Endometrial microvascular endothelial cells (primary cell): ENCODE measurements around the gene NAALADL2. TPM values are rescaled to one million over a fixed set of nuclear protein-coding genes. Genes with fewer than 3 reads are reported as not detected.
"Not testable (repeated sequence)": the region's sequence is repeated elsewhere in the genome, so short reads cannot be mapped to it uniquely, and the experiment has no call there.

ENCODE experiments used
- in situ Hi-C: cut with HindIII; loops from 2 replicates; pipeline ENCODE4 v1.10.0; 2017; ENCODE audit warnings: low sequenced_read_pairs, low pct_unique_long_range_greater_than_20kb; ENCODE audit errors: inconsistent ontology term
- total RNA-seq: library from RNA; depleted of rRNA; stranded (reverse); fragments of >200 nt; gene quantifications from one replicate; pipeline ENCODE4 v1.2.3, GENCODE V29; 2015; ENCODE audit errors: inconsistent ontology term

NAALADL2 gene
- total RNA-seq, 1 donor from 2014 or later: not detected

DNA sequence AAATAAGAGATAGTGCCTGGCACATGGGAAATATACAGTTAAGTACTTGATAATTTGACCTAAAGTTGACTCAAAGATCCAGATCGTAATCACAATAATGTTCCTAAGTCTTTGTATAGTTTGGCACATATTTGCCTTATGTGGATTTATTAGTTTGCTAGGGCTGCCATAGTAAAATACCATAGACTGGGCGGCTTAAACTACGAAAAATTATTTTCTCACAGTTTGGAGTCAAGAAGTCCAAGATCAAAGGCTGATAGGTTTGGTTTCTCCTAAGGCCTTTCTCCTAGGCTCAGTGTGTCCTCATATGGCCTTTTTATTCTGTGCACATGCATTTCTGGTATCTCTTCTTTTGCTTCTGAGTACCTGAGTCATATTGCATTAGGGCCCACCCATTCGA lies 453.7 kb downstream of the NAALADL2 start:
- in situ Hi-C loops: no loop called here

DNA sequence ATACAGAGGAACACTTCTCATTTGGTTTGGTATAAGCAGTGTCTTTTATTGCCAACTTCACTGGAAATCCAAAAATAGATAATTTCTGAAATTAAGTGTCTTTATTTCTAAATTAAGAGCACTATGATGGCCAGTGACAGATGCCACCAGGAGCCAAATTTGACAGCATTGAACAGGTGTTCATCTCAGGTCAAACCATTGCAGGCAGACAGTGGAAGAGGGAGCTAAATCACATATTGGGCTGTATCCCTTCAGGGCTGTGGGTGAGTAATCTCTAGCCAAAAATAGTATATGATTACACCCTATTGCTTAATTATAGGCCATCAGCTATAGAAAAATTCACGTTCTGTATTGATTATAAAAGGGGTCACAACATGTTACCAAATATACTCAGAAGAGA lies 457.7 kb downstream of the NAALADL2 start:
- in situ Hi-C loops: no loop called here

DNA sequence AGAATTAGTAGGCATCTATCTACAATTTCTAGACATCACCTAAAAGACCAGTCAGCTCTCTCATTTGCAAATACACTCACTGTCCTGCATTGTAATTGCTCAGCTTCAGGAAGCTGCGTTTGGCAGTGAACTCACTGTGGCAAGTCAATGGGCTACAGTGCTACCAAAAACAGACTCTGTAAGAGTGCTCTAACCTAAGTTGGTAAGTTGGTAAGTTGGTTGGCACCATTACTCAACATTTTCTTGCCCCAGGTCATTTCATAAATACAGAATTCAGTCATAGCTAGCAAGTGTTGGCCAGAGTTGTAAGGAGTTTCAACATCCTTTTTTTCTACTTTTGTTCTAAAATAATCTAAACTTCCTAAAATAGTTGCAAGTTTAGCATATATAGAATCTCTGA lies 466.3 kb downstream of the NAALADL2 start:
- in situ Hi-C loops: no loop called here

DNA sequence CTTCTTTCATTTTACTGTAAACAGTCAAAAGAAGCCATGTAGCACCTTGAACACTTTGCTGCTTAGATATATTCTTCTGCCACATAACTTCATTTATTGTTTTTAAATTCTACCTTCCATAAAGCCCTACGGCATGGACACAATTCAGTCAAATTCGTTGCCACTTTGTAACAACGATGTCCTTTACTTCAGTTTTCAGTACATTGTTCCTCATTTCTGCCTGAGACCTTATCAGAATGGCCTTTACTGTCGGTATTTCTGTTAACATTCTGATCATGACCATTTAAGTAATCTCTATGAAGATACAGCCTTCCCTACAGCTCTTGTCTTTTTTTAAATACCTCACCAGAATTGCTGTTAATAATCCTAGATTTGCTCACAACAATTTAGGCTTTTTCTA lies 466.9 kb downstream of the NAALADL2 start:
- in situ Hi-C loops: no loop called here

DNA sequence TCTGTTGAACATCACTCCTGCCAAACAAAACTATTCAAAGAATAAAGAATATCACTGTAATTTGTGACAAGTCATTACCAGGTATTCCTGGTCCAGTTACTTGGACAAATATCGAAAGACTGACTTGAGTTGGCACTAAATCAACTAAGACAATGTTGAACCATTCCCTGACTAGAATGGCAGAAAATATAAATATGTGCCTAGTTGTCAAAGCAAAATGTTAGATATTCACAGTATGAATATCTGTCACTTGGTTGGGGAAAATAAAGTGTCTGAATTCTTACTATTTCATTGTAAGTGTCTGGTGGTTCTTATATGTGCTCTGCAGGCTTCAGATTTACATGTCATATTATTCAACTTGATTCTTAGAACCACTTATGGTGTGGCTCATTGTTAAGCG lies 470.2 kb downstream of the NAALADL2 start:
- in situ Hi-C loops: no loop called here

DNA sequence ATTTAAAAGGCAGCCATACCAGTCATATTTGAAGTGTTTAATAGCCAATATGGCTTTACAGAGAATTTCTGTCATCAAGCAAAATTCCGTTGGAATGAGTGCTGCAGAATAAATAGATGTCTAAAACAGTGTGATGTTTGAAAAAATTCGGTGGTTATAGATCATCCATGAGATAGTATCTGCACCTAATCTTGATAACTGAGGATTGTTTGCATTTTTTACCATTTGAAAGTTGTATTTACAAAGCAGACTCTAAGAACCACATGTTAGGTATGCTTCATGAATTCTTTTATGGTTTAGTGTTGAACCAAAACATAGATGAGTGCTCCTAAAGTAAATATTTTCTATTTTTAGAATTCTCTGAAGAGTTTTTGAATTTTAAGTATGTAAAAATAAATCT lies 476.1 kb downstream of the NAALADL2 start:
- in situ Hi-C loops: no loop called here

DNA sequence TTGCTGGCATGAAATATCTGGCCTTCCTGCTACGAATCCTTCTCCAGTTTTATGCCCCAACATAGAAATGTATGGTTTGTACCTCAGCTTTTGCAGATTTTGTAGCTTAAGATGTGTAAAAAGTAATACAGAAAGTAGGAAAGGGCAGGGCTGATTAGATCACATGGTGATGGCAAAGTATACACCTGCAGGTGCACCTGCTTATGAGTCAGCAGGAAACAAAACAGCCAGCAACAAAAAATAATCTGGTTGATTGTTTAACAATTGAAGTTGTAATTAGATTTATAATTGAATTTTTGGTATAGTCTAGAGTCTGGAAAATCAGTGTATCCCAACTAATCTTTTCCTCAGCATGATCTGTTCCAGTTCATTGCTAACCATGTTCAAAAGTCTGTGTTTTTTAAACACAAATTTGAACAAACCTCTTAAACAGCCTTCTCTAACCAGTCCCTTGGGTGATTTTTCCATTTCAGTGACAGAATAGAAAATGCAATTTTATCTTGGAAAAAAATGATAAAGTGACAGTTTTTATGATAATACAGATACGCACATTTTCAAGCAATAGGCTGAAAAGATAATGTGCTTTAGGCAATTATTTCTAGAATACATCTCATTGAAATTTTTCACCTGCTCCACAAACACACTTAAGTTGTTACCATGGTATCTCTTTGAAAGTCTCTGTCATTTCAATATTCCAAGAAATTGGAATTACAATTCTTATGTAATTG lies 477.4 kb downstream of the NAALADL2 start:
- in situ Hi-C loops: no loop called here

DNA sequence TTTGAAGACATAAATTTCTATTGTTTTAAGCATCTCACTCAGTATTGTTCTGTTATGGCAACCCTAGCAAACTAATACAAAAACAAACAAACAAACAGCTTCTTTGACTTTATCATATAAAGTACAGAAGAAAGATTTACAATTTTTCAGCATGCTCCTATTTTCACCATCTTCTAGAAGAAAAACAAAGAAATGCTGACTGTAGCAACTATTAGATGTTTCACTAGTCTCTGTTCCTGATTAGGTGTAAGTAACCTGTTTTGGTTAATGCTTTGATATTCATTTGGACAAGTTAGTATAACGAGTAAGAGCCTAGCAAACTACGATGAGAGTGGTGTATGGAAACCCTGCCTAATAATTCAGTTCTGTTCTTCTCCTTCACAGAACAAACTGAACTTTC lies 478.5 kb downstream of the NAALADL2 start:
- in situ Hi-C loops: no loop called here

DNA sequence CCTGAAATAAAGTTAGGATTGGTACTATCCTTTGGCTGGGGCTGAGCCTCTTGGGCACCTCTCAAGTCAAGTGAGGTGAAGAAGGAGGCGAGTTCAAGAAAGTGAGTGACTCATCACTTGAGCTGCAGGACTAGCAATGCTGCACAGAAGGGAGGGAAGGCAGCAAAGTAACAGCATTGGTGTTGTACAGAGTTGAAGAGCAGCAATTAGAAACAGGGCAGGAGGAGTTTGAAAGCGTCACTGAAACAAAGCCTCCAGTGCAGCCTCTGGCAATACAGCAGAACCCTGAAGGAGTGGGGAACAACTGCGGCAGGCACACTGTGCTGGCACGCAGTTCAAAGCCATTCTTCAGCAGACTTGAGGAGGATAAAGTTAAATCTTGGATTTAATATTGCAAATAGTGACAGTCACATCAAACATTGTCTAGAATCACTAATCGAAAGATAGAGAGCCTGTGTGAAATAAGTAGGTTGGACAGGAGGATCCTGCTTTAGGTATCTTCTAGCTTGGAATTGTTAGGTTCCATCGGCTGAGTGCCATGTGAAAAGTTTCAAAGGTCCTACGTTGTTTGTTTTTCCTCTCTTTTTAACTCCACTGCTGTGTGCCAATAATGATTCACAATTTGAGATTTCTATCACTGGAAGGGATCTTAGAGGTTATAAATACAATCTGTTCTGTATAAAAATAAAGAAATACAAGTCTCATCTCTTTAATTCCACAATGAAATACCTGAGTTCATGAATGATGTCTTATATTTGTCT lies 479.8 kb downstream of the NAALADL2 start:
- in situ Hi-C loops: no loop called here

DNA sequence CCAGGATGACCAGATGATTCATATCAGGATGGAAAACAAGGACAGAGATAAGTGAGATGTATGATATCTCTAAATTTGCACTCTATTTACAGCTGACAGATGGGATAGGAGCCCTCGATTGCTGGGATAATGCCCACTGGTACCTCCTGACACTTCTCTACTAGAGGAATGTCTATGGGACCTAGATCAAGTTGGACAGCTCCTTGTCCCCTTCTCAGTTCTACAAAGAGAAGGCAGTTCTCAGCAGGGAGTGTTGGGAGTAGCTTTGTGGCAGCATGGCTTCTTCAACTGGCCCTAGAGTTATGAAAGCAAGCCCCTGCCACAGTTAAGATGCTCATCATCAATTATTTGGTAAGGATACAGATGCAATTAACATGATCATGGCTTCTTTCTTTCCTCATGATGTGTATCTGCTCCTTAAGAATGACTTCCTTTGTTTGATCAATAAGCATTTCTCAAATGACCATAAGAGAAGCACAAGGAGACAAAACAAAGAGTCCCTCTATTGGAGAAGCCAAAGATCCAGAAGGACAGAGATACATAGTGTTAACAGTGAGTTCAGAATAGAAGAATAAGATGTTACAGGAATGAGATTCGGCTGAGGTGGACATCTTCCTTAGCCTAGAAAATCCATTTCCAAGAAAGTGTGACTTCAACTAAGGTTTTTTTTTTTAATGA lies 481.3 kb downstream of the NAALADL2 start:
- in situ Hi-C loops: no loop called here

DNA sequence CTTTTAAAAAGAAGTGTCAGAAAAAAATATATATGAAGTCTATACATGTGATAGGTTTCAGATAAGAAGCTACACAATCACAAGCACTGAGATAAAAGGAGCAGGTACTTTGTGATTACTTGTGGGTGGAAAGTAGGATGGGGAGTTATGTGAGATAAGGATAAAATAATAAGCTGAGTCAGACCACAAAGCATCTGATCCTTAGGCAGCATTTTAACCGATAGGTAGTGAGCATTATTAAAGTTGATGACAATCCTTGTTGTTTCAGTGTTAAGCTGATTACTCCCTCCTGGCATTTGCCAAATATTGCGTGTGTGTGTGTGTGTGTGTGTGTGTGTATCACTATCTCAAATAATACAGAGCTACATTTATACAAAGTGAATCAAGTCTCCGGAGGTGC lies 483.1 kb downstream of the NAALADL2 start:
- in situ Hi-C loops: no loop called here

DNA sequence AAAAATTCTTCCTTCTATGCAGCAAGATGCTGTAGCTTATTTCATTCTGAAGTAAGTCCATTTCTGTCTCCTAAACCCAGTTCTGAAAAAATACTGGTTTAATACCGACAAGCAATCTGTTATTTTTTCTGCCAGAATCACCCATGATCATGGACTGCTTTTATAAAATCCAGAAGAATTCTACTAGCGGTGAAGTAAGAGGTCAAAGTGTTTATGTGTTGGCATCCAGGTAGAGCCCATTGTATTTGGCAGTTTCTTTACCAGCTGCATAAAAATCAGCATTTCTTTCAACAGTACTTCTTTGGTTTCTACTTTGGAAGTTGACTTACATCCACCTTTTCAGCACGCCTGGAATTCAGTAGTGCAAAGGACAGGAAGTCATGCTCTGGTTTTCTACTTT lies 484.8 kb downstream of the NAALADL2 start:
- in situ Hi-C loops: no loop called here

DNA sequence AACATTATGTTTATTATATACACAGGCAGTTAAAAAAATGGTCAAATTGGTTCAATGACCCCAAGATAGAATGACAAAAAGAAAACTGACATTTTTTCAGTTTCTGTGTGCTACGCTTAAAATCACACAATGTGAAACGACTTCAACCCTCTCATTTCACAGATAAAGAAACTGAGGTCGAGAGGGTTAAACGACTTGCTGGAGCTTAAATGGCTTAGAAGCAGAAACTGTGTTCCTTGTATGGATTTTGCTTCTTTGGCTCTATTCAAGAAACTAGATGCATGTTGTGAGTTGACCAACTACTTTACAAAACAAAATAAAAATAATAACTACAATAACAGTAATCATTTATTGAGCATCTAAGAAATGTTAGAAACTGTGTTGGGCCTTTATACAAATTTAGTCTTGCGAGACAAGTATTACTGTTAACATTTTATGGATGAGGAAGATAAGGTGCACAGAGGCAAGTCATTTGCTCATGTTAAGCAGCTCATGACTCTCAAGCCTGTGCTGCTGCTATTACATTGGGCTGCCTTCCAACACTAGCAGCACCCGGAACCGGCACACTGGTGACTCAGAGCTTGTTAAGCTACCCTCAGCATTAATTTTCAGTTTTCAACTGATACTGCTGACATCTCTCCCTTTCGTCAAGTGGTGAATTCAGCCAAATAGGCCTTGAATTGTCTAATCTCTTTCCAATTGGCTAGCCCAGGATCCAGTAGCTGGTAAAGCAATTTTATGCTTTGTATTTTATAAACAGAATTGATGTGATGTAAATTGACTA lies 487.6 kb downstream of the NAALADL2 start:
- in situ Hi-C loops: no loop called here

DNA sequence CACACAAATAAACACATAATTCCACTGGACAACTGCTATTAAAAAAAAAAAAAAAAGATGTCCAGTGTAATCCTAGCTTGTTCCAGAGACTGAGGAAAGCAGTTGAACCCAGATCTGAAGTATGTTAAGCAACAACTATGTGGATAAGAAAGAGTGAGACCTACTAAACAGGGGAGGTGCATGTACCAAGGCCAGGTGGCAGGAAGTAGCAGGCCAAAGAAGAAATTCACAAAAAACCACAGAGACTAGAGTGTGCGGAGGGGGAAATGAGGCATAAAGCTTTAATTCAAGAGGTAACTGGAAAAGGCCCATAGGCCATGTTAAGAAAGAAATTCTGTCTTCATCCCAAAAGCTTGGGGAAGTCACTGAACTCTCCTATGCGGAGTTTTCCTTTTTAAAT lies 490.0 kb downstream of the NAALADL2 start:
- in situ Hi-C loops: no loop called here

DNA sequence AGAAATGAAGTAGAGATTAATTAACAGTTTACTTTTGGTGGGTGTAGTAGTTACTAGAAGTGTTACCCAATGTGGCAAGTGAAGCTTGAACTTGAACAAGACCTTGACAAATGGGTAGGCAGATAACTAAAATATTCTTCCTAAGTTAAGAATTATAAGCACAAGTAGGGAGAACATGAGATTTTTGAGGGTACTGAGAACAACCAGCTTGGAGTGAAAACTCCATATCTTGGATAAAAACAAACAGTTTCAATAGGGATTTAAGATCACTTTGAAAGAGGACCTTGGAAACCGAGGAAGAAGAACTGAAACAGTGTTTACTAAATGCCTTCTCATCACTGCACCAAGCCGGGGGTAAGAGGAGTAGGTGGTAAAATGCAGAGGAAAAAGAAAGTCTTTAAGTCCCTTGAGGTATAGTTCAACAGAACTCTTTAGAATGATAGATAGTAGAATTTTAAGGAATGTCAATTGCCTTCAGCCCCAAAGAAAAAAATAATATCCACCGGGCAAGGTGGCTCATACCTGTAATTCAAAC lies 496.7 kb downstream of the NAALADL2 start:
- in situ Hi-C loops: no loop called here

DNA sequence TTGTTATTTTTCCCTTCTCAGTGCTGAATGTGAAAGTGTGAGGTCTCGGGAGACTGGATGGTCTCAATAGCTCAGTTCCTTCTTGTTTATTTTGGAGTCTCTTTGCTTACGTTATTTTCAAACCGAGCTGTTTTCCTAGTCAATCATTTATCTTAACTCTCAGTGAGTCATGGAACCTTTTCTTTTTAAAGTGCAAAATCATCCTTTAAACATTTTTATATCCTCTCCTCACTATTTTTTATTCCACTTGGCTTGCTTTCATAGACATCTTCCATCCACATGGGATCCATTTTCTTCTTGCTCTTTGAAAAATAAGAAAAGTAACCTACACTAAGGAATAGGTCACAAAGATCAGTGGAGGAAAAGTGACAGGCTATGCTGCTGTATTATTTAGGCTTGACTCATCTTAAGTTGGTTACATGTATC lies 497.8 kb downstream of the NAALADL2 start:
- in situ Hi-C loops: no loop called here

DNA sequence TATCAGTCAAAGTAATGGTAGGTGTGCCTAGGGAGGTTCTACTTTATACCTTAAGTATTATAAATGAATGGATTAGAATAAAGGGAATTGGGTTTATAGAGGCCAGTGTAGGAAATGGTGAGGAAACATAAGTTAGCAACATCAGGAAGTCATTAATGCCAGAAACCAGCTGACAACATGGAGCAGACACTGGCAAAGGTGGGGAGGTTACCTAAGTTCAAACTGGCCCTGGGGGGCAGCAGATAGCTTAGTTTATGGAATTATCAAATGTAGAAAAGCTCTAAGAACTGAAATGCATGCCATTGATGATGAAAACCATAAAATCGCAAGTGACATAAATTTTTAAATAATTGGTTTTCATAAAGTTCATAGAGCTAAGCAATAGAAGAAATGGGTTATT lies 498.6 kb downstream of the NAALADL2 start:
- in situ Hi-C loops: no loop called here

DNA sequence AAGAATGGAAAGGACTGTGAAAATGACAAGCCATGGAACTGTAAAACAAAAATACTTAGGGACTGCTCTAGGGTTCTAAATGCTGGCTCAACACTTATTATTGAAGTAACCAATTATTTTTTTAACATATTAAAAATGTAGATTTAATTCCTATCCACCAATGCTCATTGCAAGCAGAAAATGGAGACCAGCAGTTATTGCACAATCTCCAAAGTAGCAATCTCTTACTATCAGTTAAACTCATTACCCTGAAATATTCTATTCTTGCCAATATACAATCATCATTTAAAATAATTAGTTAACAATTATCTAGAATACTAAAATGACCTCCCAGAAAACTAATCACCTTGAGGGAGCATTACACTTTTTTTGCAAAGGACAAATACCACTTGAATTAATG lies 499.8 kb downstream of the NAALADL2 start:
- in situ Hi-C loops: no loop called here

DNA sequence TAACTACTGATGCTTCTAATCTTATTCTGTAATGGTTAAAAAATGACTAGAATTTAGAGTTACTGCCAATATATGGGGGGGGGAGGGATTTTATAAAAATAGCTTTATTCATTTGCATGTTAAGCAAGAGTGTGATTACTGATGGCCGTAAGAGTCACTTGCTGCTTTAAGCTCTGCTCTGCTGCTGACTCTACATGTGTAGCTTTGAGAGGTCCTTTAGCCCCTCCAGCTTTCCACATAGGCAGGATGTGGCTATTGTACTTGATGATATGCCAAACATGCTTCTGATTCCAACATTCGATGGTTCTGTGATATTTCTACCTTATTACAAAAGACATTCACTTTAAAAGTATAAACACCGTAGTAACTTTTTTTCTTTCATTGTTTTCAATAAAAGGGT lies 511.3 kb downstream of the NAALADL2 start:
- in situ Hi-C loops: not testable (repeated sequence)
